HUES64 (cell line): ENCODE data around the gene PMP22.

Source experiments
- H3K27ac ChIP-seq: 2 replicates; pipeline ENCODE4 v1.7.0; 2013; ENCODE audit warnings: low read depth, low read length, inconsistent platforms
- H3K27me3 ChIP-seq: 2 replicates; pipeline ENCODE4 v1.6.1; 2013; ENCODE audit warnings: mild to moderate bottlenecking, low read length; ENCODE audit not compliant: insufficient read depth
- H3K36me3 ChIP-seq: 2 replicates; pipeline ENCODE4 v1.6.1; 2013; ENCODE audit warnings: mild to moderate bottlenecking, low read length; ENCODE audit not compliant: insufficient read depth
- H3K4me1 ChIP-seq: 2 replicates; pipeline ENCODE4 v1.6.1; 2013; ENCODE audit warnings: mild to moderate bottlenecking, low read length, moderate library complexity; ENCODE audit not compliant: insufficient read depth
- H3K4me3 ChIP-seq: 2 replicates; pipeline ENCODE4 v1.5.1; 2013; ENCODE audit warnings: mild to moderate bottlenecking, low read length, moderate library complexity
- H3K9ac ChIP-seq: 2 replicates; pipeline ENCODE4 v1.6.1; 2013; ENCODE audit warnings: mild to moderate bottlenecking, low read depth, low read length
- H3K9me3 ChIP-seq: 2 replicates; pipeline ENCODE4 v1.6.1; 2013; ENCODE audit warnings: low read depth, low read length; ENCODE audit not compliant: insufficient read depth
- WGBS: fragments of 150-250, 120-280 bp; methylation state at CpG from one replicate; pipeline ENCODE4 v1.1.7; 2013; ENCODE audit warnings: missing lambda C conversion rate; 5-methylcytosine and 5-hydroxymethylcytosine counted together

PMP22 gene

DNA sequence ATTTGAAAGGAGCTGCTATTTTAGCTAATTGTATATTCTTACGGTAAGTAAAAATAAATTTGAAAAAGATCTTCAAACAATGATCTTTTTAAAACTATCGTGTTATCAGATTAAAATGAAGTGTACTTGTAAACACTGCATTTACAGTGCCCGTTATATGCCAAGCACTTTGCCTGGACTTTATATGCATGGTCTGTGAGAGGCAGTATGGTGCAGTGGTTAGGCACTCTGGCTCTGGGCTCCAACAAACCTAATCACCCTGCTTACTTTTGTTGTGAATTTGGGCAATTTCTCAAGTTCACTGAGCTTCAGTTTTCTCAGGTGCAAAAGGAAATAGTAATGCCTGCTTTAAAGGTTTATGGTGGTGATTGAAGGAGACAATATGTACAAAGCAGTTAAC, 1.4 kb downstream of the PMP22 start:
- WGBS, result 83% methylated on average over 2 of the region's 3 CpGs
- Histone ChIP-seq H3K9ac (no peak overlapping the region), H3K27ac (no peak overlapping the region), H3K36me3 (no peaks in the 10 kb centered on the region), H3K9me3 (no peaks in the 10 kb centered on the region), H3K27me3 (peaks cover 85% of the 10 kb centered on the region), H3K4me3 (peak overlapping the region; percentile 90), H3K4me1 (peaks cover 3% of the 10 kb centered on the region; the same call in 1 of the 2 replicates)

DNA sequence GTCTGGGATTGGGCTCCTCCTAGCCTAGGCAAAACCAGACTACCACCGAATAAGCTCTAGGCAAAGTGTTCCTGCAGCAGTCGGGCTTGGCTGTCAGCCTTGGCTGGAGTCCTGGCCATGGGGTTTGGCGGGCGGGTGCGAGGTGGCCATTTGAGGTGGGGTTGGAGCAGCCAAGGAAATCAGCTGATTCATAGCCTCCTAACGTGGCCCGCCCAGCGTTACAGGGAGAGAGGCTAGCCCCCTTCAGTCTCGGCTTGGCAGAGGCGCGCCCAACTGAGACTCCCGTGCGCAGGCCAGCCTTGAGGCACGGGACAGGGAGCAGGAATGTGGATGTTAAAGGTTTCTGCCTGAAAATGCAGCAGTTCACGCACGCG, 1.9 kb downstream of the PMP22 start:
- Histone ChIP-seq H3K9me3 (no peaks in the 10 kb centered on the region), H3K27ac (no peak overlapping the region), H3K4me3 (peak overlapping the region; percentile 90), H3K9ac (peak overlapping the region; percentile 19; the same call in 1 of the 2 replicates), H3K4me1 (peaks cover 3% of the 10 kb centered on the region; the same call in 1 of the 2 replicates), H3K27me3 (peaks cover 85% of the 10 kb centered on the region), H3K36me3 (no peaks in the 10 kb centered on the region)
- WGBS, result under 1% methylated on average over 14 of the region's 17 CpGs

DNA sequence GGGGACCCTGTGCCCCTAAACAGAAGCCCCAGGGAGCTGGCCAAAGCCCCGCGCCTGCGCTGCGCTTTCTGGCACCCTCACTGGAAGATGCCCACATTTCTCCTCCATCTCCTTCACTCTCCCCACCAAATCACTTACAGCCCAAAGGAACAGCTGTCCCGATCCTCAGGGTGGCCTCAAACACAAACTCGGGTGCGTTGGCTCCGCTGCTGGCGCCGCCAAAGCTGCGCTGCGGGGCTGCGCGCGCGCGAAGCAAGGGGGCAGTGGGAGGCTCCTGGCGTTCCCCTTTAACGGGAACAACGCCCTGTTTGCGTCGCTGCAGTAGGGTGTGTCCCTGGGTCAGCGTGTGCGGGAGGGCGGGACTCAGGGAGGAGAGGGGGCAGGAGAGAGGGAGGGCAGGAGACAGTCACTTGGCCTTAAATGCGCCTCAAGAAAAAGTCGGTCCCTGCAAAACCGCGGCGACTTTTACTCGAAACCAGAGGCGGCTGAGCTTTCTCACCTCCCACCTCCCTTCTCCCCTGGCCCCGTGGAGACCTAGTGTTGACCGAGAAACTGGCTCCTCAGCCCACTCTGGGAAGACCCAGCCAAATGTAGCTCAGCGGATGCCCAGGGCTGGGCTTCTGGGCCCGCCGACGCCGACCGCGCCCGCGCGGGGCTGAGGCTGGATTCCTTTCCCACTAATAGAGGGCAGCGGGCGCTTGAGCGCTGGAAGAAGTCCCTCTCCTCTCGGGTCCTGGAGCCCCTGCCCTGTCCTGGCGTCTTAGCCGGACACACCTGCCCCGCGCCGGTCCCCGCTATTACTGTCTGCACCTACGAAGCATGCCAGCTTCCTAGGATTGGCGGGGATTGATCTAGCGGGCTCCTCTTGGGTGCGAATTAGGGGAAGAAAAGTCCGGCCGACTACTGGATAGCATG, 2.6 kb downstream of the PMP22 start:
- peak overlapping the region; percentile 19; the same call in 1 of the 2 replicates for H3K9ac ChIP-seq
- H3K36me3 ChIP-seq, result no peaks in the 10 kb centered on the region
- H3K4me3 ChIP-seq, result peak overlapping the region; percentile 90
- peaks cover 3% of the 10 kb centered on the region; the same call in 1 of the 2 replicates for H3K4me1 ChIP-seq
- no peaks in the 10 kb centered on the region for H3K9me3 ChIP-seq
- H3K27me3 ChIP-seq, result peaks cover 88% of the 10 kb centered on the region
- WGBS, result 1% methylated on average over 60 of the region's 60 CpGs
- no peak overlapping the region for H3K27ac ChIP-seq

DNA sequence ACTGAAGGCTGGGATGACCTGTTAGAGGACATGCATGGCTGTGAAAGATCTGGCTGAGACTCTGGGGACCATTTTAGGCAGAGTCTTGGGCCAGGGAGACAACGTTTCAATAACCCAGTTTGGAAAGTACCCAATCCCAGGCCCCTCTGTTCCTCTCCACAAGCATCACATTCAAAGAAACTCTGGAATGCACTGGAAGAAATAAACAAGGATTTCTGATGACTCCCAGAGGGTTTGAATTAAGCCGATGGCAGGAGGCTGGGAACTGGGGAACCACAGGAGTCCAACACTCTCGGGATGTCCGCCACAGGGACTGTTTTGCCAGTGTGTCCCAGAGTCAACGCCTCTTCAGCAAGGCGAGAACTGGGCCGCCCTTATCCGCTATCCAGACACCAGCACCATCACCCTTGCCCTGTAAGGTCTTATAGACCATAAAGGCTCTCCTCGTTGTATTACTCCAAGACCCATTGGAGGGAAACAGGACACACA, 3.3 kb downstream of the PMP22 start:
- Histone ChIP-seq H3K4me1 (peaks cover 3% of the 10 kb centered on the region; the same call in 1 of the 2 replicates), H3K27me3 (peaks cover 89% of the 10 kb centered on the region), H3K4me3 (peak overlapping the region; percentile 90), H3K9ac (no peak overlapping the region), H3K36me3 (no peaks in the 10 kb centered on the region), H3K27ac (no peak overlapping the region), H3K9me3 (no peaks in the 10 kb centered on the region)
- 4% methylated on average over 9 of the region's 9 CpGs for WGBS

DNA sequence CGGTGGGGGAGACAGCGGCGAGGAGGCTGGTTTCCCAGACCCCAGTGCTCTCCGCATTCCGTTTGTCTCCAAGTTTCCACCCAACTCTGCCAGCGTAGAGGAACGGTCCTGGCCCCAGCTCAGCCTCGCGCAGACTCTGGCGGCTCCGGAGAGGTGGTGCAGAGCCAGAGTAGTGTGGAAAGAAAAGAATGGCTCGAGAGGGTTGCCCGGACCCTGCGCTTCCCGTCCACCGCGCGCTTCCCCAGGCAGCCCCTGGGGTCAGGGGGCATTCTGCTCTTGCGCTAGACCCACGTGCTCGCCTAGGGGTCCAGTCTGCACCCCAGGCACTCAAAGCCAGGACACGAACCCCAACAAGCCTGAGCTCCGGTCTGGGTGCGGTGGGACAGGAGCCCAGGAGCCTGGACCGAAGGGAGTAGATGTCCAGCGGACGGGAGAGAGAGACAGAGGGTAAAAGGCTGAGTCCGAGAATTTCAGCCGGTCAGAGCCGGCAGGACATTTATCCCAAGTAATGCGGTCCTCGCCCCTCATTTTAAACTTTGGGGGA, 3.8 kb downstream of the PMP22 start:
- Histone ChIP-seq H3K4me3 (peak overlapping the region; percentile 90), H3K36me3 (no peaks in the 10 kb centered on the region), H3K4me1 (peaks cover 3% of the 10 kb centered on the region; the same call in 1 of the 2 replicates), H3K27me3 (peaks cover 92% of the 10 kb centered on the region), H3K27ac (no peak overlapping the region), H3K9me3 (no peaks in the 10 kb centered on the region), H3K9ac (no peak overlapping the region)
- 3% methylated on average over 32 of the region's 32 CpGs for WGBS

DNA sequence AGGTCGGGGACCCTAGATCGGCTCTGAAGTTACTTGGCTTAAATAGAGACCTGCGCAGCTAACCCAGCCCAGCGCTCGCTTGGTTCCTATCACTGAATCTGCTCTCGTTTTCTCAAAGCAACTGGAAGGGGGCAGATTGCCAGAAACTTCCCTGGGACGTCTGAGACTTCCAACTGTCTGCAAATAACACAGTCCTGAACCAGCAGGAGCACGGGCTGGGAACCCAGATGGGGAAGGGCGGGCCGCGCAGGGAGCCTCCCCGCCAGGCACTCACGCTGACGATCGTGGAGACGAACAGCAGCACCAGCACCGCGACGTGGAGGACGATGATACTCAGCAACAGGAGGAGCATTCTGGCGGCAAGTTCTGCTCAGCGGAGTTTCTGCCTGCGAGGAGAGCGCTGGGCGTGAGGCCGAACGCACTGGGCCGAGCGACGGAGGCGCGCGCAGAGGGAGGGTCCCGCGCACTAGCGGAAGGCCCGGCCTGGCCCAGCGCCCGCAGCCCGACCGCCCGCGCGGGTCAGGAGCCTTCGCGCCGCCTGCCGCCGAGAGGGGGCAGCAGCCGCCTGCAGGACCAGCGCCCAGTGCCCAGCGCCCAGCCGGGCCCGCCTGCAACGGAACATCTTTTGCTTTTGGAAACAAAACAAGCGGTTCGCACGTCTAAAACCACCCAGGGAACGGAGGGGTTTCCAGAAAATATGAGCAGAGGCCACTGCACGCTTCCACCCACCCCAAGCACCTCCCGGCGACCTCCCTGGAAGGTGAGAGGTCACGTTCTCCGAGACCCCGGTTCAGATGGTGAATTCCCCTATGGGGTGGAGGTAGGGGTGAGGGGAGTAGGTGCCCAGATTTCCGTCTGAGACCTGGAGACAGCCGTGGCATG, 4.5 kb downstream of the PMP22 start:
- Histone ChIP-seq H3K9me3 (no peaks in the 10 kb centered on the region), H3K27me3 (peaks cover 87% of the 10 kb centered on the region), H3K9ac (peak overlapping the region; percentile 51; the same call in 1 of the 2 replicates), H3K27ac (no peak overlapping the region), H3K4me3 (peak overlapping the region; percentile 90), H3K4me1 (peaks cover 3% of the 10 kb centered on the region; the same call in 1 of the 2 replicates), H3K36me3 (no peaks in the 10 kb centered on the region)
- WGBS, result under 1% methylated on average over 67 of the region's 67 CpGs

DNA sequence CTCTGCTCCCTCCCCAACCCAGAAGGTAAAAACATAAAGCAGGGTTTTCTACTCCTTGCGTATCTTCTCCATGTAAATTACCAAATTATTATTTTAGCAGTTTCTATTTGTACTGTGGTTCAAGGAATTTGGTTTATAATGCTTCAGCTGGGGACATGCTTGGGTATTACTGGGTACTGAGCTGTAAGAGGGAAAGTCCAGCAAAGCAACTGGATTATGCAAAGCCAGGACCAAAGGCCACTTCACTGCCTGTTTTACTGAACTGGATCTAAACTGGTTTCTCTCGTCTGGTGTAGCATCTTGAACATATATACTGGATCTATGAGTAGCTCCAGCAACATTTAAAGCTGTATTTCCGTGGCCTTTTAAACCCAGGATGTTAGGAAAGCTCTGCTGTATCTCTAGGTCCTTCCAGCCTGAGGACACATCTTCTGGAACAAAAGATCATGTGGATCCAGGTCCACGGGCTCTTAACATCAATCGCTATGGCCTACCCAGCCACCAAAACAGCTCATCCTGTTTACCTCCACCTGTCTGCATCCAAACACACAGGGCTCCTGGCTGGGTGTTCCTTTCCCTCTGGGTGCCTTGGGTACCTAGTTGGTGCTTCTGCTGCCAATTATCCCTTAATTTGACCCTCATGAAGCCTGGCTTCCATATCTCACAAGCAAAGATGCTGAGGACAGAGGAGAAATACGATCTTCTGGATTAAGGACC, 7.2 kb downstream of the PMP22 start:
- Histone ChIP-seq H3K4me1 (peaks cover 5% of the 10 kb centered on the region), H3K4me3 (peak overlapping the region; percentile 19; the same call in 1 of the 2 replicates), H3K9ac (no peak overlapping the region), H3K27ac (no peak overlapping the region), H3K27me3 (peaks cover 61% of the 10 kb centered on the region), H3K36me3 (no peaks in the 10 kb centered on the region), H3K9me3 (no peaks in the 10 kb centered on the region)
- 92% methylated on average over 5 of the region's 6 CpGs for WGBS

DNA sequence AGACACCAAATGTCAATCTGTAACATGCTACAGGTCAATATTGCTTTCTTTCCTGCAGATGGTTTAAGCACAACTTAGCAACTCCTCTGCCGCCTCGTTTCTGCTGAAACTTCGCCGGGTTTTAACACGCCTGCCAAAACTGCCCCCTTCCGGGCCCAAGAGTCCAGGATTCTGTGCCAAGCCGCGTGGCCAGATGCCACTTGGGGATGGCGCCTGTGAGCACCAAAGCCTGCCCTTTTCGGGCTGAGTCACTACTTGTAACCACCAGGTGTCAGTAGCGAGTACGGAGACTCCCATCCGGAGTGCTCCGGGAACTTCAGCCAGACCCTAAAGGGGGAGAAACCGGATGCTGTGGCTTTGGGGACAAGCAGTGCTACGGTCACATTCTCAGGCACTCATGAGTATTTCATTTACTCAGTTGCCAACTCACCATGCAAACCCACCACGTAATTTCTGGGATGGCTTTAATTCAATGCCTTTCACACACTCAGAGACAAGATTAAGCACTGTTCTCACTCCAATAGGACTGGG, 7.8 kb downstream of the PMP22 start:
- H3K9ac ChIP-seq, result no peak overlapping the region
- H3K4me1 ChIP-seq, result peaks cover 8% of the 10 kb centered on the region
- H3K27me3 ChIP-seq, result peaks cover 55% of the 10 kb centered on the region
- H3K36me3 ChIP-seq, result no peaks in the 10 kb centered on the region
- peak overlapping the region; percentile 19 for H3K4me3 ChIP-seq
- H3K9me3 ChIP-seq, result no peaks in the 10 kb centered on the region
- no peak overlapping the region for H3K27ac ChIP-seq
- 11% methylated on average over 17 of the region's 17 CpGs for WGBS

DNA sequence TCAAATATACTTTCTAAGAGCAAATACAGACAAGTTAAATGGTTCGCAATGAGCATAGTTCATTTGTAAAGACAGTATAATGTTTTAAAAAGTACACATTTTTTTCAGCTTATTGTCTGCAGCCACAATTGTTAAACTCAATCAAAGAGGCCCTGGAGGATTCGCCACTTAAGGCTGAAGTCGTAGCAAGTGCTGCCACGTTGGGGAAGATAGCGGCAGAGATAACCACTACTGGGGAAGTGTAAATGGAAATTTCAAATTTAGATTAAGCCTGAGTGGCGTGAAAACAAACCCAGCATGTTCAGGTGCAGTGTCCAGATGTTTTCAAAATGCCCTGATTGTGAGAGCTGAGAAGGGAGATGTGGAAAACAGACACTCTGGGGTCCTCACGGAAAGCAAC, 8.4 kb downstream of the PMP22 start:
- WGBS, result 88% methylated on average over 6 of the region's 7 CpGs
- Histone ChIP-seq H3K9ac (no peak overlapping the region), H3K27me3 (peaks cover 48% of the 10 kb centered on the region), H3K27ac (no peak overlapping the region), H3K4me3 (no peak overlapping the region), H3K4me1 (peaks cover 8% of the 10 kb centered on the region), H3K36me3 (no peaks in the 10 kb centered on the region), H3K9me3 (no peaks in the 10 kb centered on the region)
